Thyroid gland (tissue), 4 donors: ENCODE results near the gene SLC35F3.

Experiments
- POLR2A ChIP-seq, 2 donors: fragments of 450-650 bp; IDR thresholded peaks; one replicate each; pipeline ENCODE4 v1.6.1; 2017; ENCODE audit warnings: antibody characterized with exemption in 2 of 2, mild to moderate bottlenecking in 2 of 2, moderate library complexity in 1 of 2
- TF ChIP-seq, protein P1 (sequence below), 6 experiments: fragments of 200-600 bp in 3 of 6; fragments of 450-650 bp in 3 of 6; sonication (generic) in 3 of 6; IDR thresholded peaks; one replicate each; pipeline ENCODE4 v1.5.1; 2016 to 2019; ENCODE audit warnings: antibody characterized with exemption in 6 of 6, mild to moderate bottlenecking in 2 of 6, inconsistent platforms in 1 of 6, moderate library complexity in 1 of 6

DNA sequence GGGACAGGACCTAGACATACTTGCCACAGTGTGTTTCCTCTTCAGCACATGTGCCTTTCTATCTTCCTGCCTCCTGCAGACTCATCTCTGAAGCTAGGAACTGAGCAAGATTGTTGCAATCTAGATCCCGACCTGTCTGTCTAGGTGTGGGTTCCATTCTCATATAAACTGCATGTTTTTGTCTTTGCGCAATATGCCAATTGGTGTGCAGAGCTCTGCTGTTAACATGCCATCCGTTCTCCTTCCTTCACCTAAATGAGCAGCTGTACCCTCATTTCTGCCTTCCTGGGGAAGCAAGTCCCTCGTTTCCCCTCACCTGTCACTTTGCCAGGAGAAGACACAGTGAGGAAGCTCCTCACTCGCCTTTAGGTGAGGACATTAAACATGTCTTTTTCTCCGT lies 55.5 kb downstream of the SLC35F3 start:
- TF ChIP-seq, protein P1, sequence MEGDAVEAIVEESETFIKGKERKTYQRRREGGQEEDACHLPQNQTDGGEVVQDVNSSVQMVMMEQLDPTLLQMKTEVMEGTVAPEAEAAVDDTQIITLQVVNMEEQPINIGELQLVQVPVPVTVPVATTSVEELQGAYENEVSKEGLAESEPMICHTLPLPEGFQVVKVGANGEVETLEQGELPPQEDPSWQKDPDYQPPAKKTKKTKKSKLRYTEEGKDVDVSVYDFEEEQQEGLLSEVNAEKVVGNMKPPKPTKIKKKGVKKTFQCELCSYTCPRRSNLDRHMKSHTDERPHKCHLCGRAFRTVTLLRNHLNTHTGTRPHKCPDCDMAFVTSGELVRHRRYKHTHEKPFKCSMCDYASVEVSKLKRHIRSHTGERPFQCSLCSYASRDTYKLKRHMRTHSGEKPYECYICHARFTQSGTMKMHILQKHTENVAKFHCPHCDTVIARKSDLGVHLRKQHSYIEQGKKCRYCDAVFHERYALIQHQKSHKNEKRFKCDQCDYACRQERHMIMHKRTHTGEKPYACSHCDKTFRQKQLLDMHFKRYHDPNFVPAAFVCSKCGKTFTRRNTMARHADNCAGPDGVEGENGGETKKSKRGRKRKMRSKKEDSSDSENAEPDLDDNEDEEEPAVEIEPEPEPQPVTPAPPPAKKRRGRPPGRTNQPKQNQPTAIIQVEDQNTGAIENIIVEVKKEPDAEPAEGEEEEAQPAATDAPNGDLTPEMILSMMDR (IDR thresholded peaks at IDR 0.05): no peak
- TF ChIP-seq POLR2A (IDR thresholded peaks at IDR 0.05): no peak
